Measurements from ENCODE around the gene PLBD2.

PLBD2 gene

GRCh38 chr12:113339540-113339939 is 18.8 kb upstream of the PLBD2 start:
- TF ChIP-seq, protein P1, sequence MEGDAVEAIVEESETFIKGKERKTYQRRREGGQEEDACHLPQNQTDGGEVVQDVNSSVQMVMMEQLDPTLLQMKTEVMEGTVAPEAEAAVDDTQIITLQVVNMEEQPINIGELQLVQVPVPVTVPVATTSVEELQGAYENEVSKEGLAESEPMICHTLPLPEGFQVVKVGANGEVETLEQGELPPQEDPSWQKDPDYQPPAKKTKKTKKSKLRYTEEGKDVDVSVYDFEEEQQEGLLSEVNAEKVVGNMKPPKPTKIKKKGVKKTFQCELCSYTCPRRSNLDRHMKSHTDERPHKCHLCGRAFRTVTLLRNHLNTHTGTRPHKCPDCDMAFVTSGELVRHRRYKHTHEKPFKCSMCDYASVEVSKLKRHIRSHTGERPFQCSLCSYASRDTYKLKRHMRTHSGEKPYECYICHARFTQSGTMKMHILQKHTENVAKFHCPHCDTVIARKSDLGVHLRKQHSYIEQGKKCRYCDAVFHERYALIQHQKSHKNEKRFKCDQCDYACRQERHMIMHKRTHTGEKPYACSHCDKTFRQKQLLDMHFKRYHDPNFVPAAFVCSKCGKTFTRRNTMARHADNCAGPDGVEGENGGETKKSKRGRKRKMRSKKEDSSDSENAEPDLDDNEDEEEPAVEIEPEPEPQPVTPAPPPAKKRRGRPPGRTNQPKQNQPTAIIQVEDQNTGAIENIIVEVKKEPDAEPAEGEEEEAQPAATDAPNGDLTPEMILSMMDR (conservative IDR thresholded peaks at IDR 0.05) = no peak
- H3K27ac ChIP-seq = no peak overlapping the region

DNA sequence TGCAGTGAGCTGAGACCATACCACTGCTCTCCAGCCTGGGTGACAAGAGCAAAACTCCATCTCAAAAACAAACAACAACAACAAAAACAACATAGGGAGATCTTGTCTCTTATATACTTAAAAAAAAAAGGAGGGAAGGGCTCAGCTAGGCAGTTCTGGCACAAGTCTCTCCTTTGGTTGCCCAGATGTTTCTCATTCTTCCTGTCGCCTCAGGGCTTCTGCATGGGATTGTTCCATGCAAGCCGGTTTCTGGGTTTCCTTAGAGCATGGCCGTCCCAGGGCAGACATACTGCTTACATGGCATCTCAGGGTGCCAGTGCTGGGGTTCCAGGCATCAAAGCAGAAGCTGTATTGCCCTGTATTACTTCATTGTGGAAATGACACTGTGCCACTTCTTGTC is 18.3 kb upstream of the PLBD2 start:
- TF ChIP-seq, protein P1 (conservative IDR thresholded peaks at IDR 0.05) = no peak
- no peak overlapping the region for H3K27ac ChIP-seq

DNA sequence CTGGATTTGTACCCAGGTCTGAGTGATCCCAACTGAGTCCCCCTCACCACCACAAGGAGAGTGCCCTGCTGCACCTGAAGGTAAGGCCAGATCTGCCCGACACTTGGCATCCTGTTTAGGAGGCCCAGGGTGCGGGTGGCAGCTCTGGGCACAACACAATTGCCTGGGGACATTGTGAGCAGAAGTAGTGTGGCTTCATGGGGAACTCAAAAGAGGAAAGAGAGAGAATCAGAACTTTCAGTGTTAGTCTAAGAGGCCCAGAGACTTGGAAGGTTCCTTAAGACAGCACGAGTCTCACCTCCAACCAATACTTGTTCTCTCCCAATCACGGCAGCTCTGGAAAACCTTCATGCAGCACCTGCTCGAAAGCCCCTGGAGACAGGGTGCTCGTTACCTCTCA is 16.9 kb upstream of the PLBD2 start:
- TF ChIP-seq, protein P1 (conservative IDR thresholded peaks at IDR 0.05) = no peak
- H3K27ac ChIP-seq = no peak overlapping the region

- H3K27ac ChIP-seq = no peak overlapping the region
- TF ChIP-seq, protein P1 (conservative IDR thresholded peaks at IDR 0.05) = no peak
These were observed 13.1 kb upstream of the PLBD2 start for GRCh38 chr12:113345318-113345717.

DNA sequence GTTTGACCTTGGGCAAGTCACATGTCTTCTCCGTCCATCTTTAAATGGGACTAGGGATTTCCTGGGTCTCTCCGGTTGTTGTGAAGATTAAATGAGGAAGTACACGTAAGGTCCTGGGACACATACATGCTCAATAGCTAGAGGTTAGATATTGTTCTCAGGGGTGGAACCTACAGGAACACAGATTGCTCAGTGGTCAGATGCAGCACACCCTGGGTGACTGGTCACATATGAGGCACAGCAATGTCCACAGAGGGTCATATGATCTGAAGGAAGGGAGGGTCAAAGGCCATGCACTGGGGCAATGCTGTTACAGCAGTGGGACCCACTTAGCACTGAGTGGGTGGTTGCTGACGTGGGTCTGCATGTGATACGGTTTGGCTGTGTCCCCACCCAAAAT is 12.0 kb upstream of the PLBD2 start:
- no peak overlapping the region for H3K27ac ChIP-seq
- TF ChIP-seq, protein P1 (conservative IDR thresholded peaks at IDR 0.05) = no peak

GRCh38 chr12:113347107-113347506 is 11.3 kb upstream of the PLBD2 start:
- H3K27ac ChIP-seq = no peak overlapping the region
- TF ChIP-seq, protein P1 (conservative IDR thresholded peaks at IDR 0.05) = no peak

- H3K27ac ChIP-seq = no peak overlapping the region
- TF ChIP-seq, protein P1 (conservative IDR thresholded peaks at IDR 0.05) = no peak
These were observed 10.5 kb upstream of the PLBD2 start for GRCh38 chr12:113347892-113348291.
